Naive thymus-derived CD8-positive, alpha-beta T cell (primary cell): ENCODE measurements around the gene SETD3. TPM values are rescaled to one million over a fixed set of nuclear protein-coding genes. Genes with fewer than 3 reads are reported as not detected.
A peak's percentile ranks its signal among the peaks of the same experiment; 100 is the strongest.
"Not testable (repeated sequence)": the region's sequence is repeated elsewhere in the genome, so short reads cannot be mapped to it uniquely, and the experiment has no call there.

Experiments
- ATAC-seq, 2 donors: fragments of 150-1000 bp; cut with Tn5 transposase in 1 of 2; sonication (Bioruptor Pico), chemical (Tn5 transposase) in 1 of 2; 1 replicate in 1 of 2; 2 replicates in 1 of 2; pipeline ENCODE4 v1.10.0; 2021; ENCODE audit warnings: mild to moderate bottlenecking in 2 of 2, moderate library complexity in 2 of 2
- POLR2A ChIA-PET: fragments of 350-600 bp; sonication (Branson Sonifier 250); formaldehyde crosslinking; loops from one replicate; lab custom pipeline; 2021; ENCODE audit warnings: antibody characterized with exemption; lab: Charles Lee
- DNase-seq, 10 donors: peaks; one replicate each; pipeline versions ENCODE4 v3.0.0 to v3.0.0-alpha.2; 2020 to 2022
- H3K27ac Mint-ChIP-seq, 10 donors: one replicate each; pipeline ENCODE4 v1.8.0; 2020 to 2022; ENCODE audit warnings: mild to moderate bottlenecking in 10 of 10, mixed read lengths in 10 of 10, moderate library complexity in 4 of 10, inconsistent platforms in 1 of 10
- H3K27me3 Mint-ChIP-seq, 5 donors: one replicate each; pipeline ENCODE4 v1.8.0; 2021 to 2022; ENCODE audit warnings: mixed read lengths in 5 of 5
- H3K36me3 Mint-ChIP-seq, 3 donors: one replicate each; pipeline ENCODE4 v1.8.0; 2020 to 2022; ENCODE audit warnings: mixed read lengths in 3 of 3, mild to moderate bottlenecking in 2 of 3, inconsistent platforms in 1 of 3
- H3K4me1 Mint-ChIP-seq, 4 donors: one replicate each; pipeline ENCODE4 v1.8.0; 2021 to 2022; ENCODE audit warnings: mixed read lengths in 4 of 4
- H3K4me3 Mint-ChIP-seq, 10 donors: one replicate each; pipeline ENCODE4 v1.8.0; 2020 to 2022; ENCODE audit warnings: mild to moderate bottlenecking in 10 of 10, mixed read lengths in 10 of 10, moderate library complexity in 6 of 10, inconsistent platforms in 1 of 10
- H3K9me3 Mint-ChIP-seq, 9 donors: one replicate each; pipeline ENCODE4 v1.8.0; 2020 to 2022; ENCODE audit warnings: mixed read lengths in 9 of 9, mild to moderate bottlenecking in 3 of 9, inconsistent platforms in 1 of 9, moderate library complexity in 1 of 9
- polyA plus RNA-seq, 3 donors: library from polyadenylated mRNA; unstranded; fragments of 300-500 nt; fragmentation: Illumina TruSeq; gene quantifications; one replicate each; pipeline ENCODE4 v1.2.3, GENCODE V29; 2021
- total RNA-seq, 8 experiments: library from RNA in 2 of 8; stranded (reverse) in 2 of 8; gene quantifications; one replicate each; pipeline ENCODE4 v1.2.3 and lab custom pipeline; 2021 to 2026

The SETD3 gene
- total and polyA plus RNA-seq, 5 experiments from 2014 or later, result 32.2 to 56.8 (median 35.6) TPM

GRCh38 chr14:99354166-99354875 is 126.3 kb downstream of the SETD3 start:
- Mint-ChIP-seq H3K27ac (no peak overlapping the region), H3K4me1 (no peaks in the 10 kb centered on the region), H3K4me3 (no peak overlapping the region), H3K27me3 (peaks cover 0 to 4% (median 0%) of the 10 kb centered on the region in 5 donors), H3K36me3 (no peaks in the 10 kb centered on the region), H3K9me3 (no peaks in the 10 kb centered on the region)
- DNase-seq (no peak), ATAC-seq (no peak)
- POLR2A ChIA-PET, result no interaction called here

- Mint-ChIP-seq H3K9me3 (no peaks in the 10 kb centered on the region), H3K36me3 (no peaks in the 10 kb centered on the region), H3K4me3 (no peak overlapping the region), H3K27ac (no peak overlapping the region), H3K27me3 (peaks cover 0 to 7% (median 0%) of the 10 kb centered on the region in 5 donors), H3K4me1 (peaks cover 0 to 1% (median 0%) of the 10 kb centered on the region in 4 donors)
- ATAC-seq (no peak), DNase-seq (no peak)
- POLR2A ChIA-PET, result no interaction called here
Observed at GRCh38 chr14:99352688-99353280, 127.9 kb downstream of the SETD3 start.

GRCh38 chr14:99351166-99352007 is 129.3 kb downstream of the SETD3 start:
- ATAC-seq, result no peak
- Mint-ChIP-seq H3K4me3 (peak overlapping the region in 1 of 10 donors; percentile 22), H3K27ac (no peak overlapping the region), H3K36me3 (no peaks in the 10 kb centered on the region), H3K9me3 (no peaks in the 10 kb centered on the region), H3K4me1 (peaks cover 0 to 3% (median 0%) of the 10 kb centered on the region in 4 donors), H3K27me3 (peaks cover 0 to 7% (median 0%) of the 10 kb centered on the region in 5 donors)
- POLR2A ChIA-PET, result no interaction called here
- DNase-seq, result no peak

- Mint-ChIP-seq H3K36me3 (no peaks in the 10 kb centered on the region), H3K4me3 (no peak overlapping the region), H3K4me1 (peaks cover 0 to 3% (median 0%) of the 10 kb centered on the region in 4 donors), H3K27ac (no peak overlapping the region), H3K27me3 (peaks cover 0 to 10% (median 4%) of the 10 kb centered on the region in 5 donors), H3K9me3 (no peaks in the 10 kb centered on the region)
- ATAC-seq, result no peak
- no peak for DNase-seq
- POLR2A ChIA-PET, result no interaction called here
Observed at GRCh38 chr14:99350751-99351150, 129.9 kb downstream of the SETD3 start.

GRCh38 chr14:99349721-99350495 is 130.8 kb downstream of the SETD3 start:
- no peak for ATAC-seq
- Mint-ChIP-seq H3K4me1 (peaks cover 0 to 3% (median 0%) of the 10 kb centered on the region in 4 donors), H3K36me3 (no peaks in the 10 kb centered on the region), H3K27ac (no peak overlapping the region), H3K27me3 (peaks cover 0 to 13% (median 7%) of the 10 kb centered on the region in 5 donors), H3K4me3 (no peak overlapping the region), H3K9me3 (no peaks in the 10 kb centered on the region)
- POLR2A ChIA-PET, result no interaction called here
- no peak for DNase-seq

GRCh38 chr14:99348816-99349614 is 131.6 kb downstream of the SETD3 start:
- H3K4me1 Mint-ChIP-seq, result peaks cover 0 to 3% (median 0%) of the 10 kb centered on the region in 4 donors
- no peaks in the 10 kb centered on the region for H3K9me3 Mint-ChIP-seq
- H3K27me3 Mint-ChIP-seq, result peaks cover 0 to 13% (median 7%) of the 10 kb centered on the region in 5 donors
- ATAC-seq (no peak), DNase-seq (no peak)
- H3K36me3 Mint-ChIP-seq, result no peaks in the 10 kb centered on the region
- H3K27ac Mint-ChIP-seq, result peak overlapping the region in 1 of 10 donors; percentile 18
- H3K4me3 Mint-ChIP-seq, result no peak overlapping the region
- POLR2A ChIA-PET, result no interaction called here

- H3K27me3 Mint-ChIP-seq, result peaks cover 0 to 13% (median 7%) of the 10 kb centered on the region in 5 donors
- H3K36me3 Mint-ChIP-seq, H3K4me1 Mint-ChIP-seq, ATAC-seq, H3K4me3 Mint-ChIP-seq, H3K27ac Mint-ChIP-seq, H3K9me3 Mint-ChIP-seq, POLR2A ChIA-PET, DNase-seq: not testable (repeated sequence)
Observed at GRCh38 chr14:99348231-99348630, 132.4 kb downstream of the SETD3 start.

Other genes starting within 250 kb of the SETD3 start
- 100 to 1,000 TPM; 206 to 209 TPM for gene BCL11B, start 208.7 kb downstream of the SETD3 start, total RNA-seq
- 10 to 100 TPM in 1 of 3 donors, 1 to 10 TPM in 2; 8.2 to 12.1 (median 9.5) TPM for gene BCL11B, start 208.7 kb downstream of the SETD3 start, polyA plus RNA-seq
- 10 to 100 TPM; 82.8 to 92.5 TPM for gene CCNK, start 550 bp upstream of the SETD3 start, total RNA-seq
- 10 to 100 TPM; 13.4 to 19.8 (median 14.0) TPM for gene CCNK, start 550 bp upstream of the SETD3 start, polyA plus RNA-seq
- 10 to 100 TPM in 1 of 2 experiments, 1 to 10 TPM in 1; 9.0 to 10.1 TPM for gene CCDC85C, start 123.3 kb upstream of the SETD3 start, total RNA-seq
- 1 to 10 TPM in 2 of 3 donors, under 1 TPM in 1; 0.67 to 1.4 (median 1.3) TPM for gene CCDC85C, start 123.3 kb upstream of the SETD3 start, polyA plus RNA-seq
- gene HHIPL1, start 164.3 kb upstream of the SETD3 start, total RNA-seq, result under 1 TPM; 0.34 to 0.36 TPM
- not detected for gene HHIPL1, start 164.3 kb upstream of the SETD3 start, polyA plus RNA-seq
- under 1 TPM; 0.41 to 0.44 TPM for gene CYP46A1, start 203.4 kb upstream of the SETD3 start, total RNA-seq
- under 1 TPM in 1 of 3 donors, not detected in 2; 0.02 TPM for gene CYP46A1, start 203.4 kb upstream of the SETD3 start, polyA plus RNA-seq